ENCODE results near the gene MAN2B2.

Gene MAN2B2

GRCh38 chr4:6574747-6575502 lies at the start of gene MAN2B2:
TSS of gene MAN2B2 (plus strand) at chr4:6575189. CDS start at chr4:6575211, 22 bp downstream.
- DNase-seq, result peak; percentile 84

GRCh38 chr4:6525474-6525873 lies 49.5 kb upstream of the MAN2B2 start:
- DNase-seq, result no peak

GRCh38 chr4:6526156-6526555 lies 48.8 kb upstream of the MAN2B2 start:
- DNase-seq, result no peak

GRCh38 chr4:6526671-6527091 lies 48.3 kb upstream of the MAN2B2 start:
- DNase-seq, result no peak

- DNase-seq, result no peak
Observed at GRCh38 chr4:6527259-6527658, 47.7 kb upstream of the MAN2B2 start.

- DNase-seq, result no peak
Observed at GRCh38 chr4:6527683-6528595, 47.0 kb upstream of the MAN2B2 start.

GRCh38 chr4:6529021-6529420 lies 46.0 kb upstream of the MAN2B2 start:
- DNase-seq, result no peak

- DNase-seq, result no peak
Observed at GRCh38 chr4:6530301-6530700, 44.7 kb upstream of the MAN2B2 start.

GRCh38 chr4:6530964-6531363 lies 44.0 kb upstream of the MAN2B2 start:
- no peak for DNase-seq

- DNase-seq, result no peak
Observed at GRCh38 chr4:6532102-6532501, 42.9 kb upstream of the MAN2B2 start.

GRCh38 chr4:6532658-6533057 lies 42.3 kb upstream of the MAN2B2 start:
- DNase-seq, result no peak

- DNase-seq, result no peak
Observed at GRCh38 chr4:6534050-6534449, 40.9 kb upstream of the MAN2B2 start.

GRCh38 chr4:6534618-6535328 lies 40.2 kb upstream of the MAN2B2 start:
- DNase-seq, result no peak

GRCh38 chr4:6535329-6535692 lies 39.7 kb upstream of the MAN2B2 start:
- no peak for DNase-seq

GRCh38 chr4:6535706-6536105 lies 39.3 kb upstream of the MAN2B2 start:
- no peak for DNase-seq

GRCh38 chr4:6538111-6538510 lies 36.9 kb upstream of the MAN2B2 start:
- DNase-seq, result no peak

GRCh38 chr4:6538575-6538974 lies 36.4 kb upstream of the MAN2B2 start:
- no peak for DNase-seq

- DNase-seq, result no peak
Observed at GRCh38 chr4:6539009-6539764, 35.8 kb upstream of the MAN2B2 start.

- no peak for DNase-seq
Observed at GRCh38 chr4:6540879-6541278, 34.1 kb upstream of the MAN2B2 start.

GRCh38 chr4:6541789-6542188 lies 33.2 kb upstream of the MAN2B2 start:
- no peak for DNase-seq

- DNase-seq, result no peak
Observed at GRCh38 chr4:6542951-6543350, 32.0 kb upstream of the MAN2B2 start.

GRCh38 chr4:6546091-6546490 lies 28.9 kb upstream of the MAN2B2 start:
- no peak for DNase-seq

Data from cortex of kidney (tissue), 1 donor.